ENCODE measurements around the gene MAN1B1.

GRCh38 chr9:137148661-137149060 is 61.9 kb downstream of the MAN1B1 start:
- TF ChIP-seq RAD21 (IDR thresholded peaks at IDR 0.05; ENCODE audit: low read depth) (no peak), YY1 (IDR thresholded peaks at IDR 0.05; ENCODE audit: low read depth) (no peak), MAX (IDR thresholded peaks at IDR 0.05) (no peak)

All from Ishikawa (cell line).